ENCODE data around the gene PAXIP1. TPM values are rescaled to one million over a fixed set of nuclear protein-coding genes. Genes with fewer than 3 reads are reported as not detected.

Gene PAXIP1
- total and polyA plus RNA-seq, 7 donors = 4.2 to 13.6 (median 9.2) TPM

DNA sequence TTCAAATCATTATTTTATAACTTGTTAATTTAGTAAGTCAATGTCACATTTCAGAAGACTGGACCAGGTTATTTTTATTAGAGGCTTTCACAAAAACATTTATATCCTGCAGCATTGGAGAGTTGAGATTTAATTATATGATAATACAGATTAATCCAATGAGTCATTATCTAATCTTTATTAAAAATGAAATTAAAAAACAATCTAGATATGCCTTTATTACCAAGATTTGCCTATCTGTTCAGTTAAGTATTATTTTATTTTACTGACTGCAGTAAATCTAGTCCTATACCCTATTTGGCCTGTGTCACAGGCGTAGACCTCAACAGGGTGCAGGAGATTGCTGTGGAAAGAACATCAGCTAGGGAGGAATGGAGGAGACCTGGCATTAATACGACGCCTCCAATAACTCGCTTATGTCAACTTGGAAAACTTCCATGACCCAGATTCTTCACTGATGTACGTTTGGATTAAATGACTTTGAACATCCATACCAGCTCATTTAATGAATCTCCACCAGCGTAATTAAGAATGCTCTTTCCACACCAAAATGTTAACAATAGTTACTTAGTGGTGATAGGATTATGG lies 18.2 kb downstream of the PAXIP1 start:
- H3K4me1 ChIP-seq = peaks cover 0 to 13% (median 7%) of the 10 kb centered on the region in 4 donors
- 79 to 80% methylated on average over 6 of the region's 6 CpGs for WGBS, 2 donors
- no peaks in the 10 kb centered on the region for H3K9me3 ChIP-seq
- H3K27ac ChIP-seq = peak overlapping the region in 1 of 4 donors; percentile 25
- TF ChIP-seq EP300 (IDR thresholded peaks at IDR 0.05) = no peak
- no peak for TF ChIP-seq POLR2AphosphoS5 (IDR thresholded peaks at IDR 0.05)
- no peak for TF ChIP-seq POLR2A (IDR thresholded peaks at IDR 0.05)
- TF ChIP-seq CTCF (IDR thresholded peaks at IDR 0.05) = no peak
- DNase-seq = no peak
- no peak overlapping the region for H3K4me3 ChIP-seq
- H3K36me3 ChIP-seq = peaks cover 0 to 21% (median 0%) of the 10 kb centered on the region in 4 donors
- H3K27me3 ChIP-seq = no peaks in the 10 kb centered on the region
- intact Hi-C loops (cut with DNase I) = no loop called here

DNA sequence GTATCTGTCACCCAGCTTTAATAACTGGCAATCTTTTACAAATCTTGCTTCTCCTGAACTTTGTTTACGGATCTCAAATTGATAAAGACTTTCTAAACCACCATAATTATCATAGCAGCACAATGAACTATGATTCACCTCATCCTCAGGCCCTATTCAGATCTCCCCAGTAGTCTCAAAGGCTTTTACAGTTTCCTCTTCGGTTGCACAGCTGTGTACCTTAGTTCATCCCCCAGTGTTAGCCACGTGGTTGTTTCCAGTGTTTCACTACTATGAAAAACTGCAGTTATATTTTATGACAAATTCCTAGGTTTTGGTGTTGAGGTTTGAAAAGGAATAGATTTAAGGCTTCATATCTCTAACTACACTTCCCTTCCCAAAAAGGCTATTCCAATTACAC lies 24.9 kb downstream of the PAXIP1 start:
- H3K27ac ChIP-seq = no peak overlapping the region
- H3K27me3 ChIP-seq = no peaks in the 10 kb centered on the region
- DNase-seq = no peak
- intact Hi-C loops (cut with DNase I) = no loop called here
- TF ChIP-seq EP300 (IDR thresholded peaks at IDR 0.05) = no peak
- TF ChIP-seq POLR2A (IDR thresholded peaks at IDR 0.05) = no peak
- no peak for TF ChIP-seq CTCF (IDR thresholded peaks at IDR 0.05)
- TF ChIP-seq POLR2AphosphoS5 (IDR thresholded peaks at IDR 0.05) = no peak
- no peaks in the 10 kb centered on the region for H3K4me1 ChIP-seq
- WGBS, 2 donors = 82 to 87% methylated on average over 3 of the region's 3 CpGs
- H3K36me3 ChIP-seq = peaks cover 0 to 57% (median 4%) of the 10 kb centered on the region in 4 donors
- no peak overlapping the region for H3K4me3 ChIP-seq
- no peaks in the 10 kb centered on the region for H3K9me3 ChIP-seq

- 88 to 95% methylated on average over 6 of the region's 6 CpGs for WGBS, 2 donors
Observed at GRCh38 chr7:154977250-154977649, 25.7 kb downstream of the PAXIP1 start.

GRCh38 chr7:154976844-154977243 lies 26.1 kb downstream of the PAXIP1 start:
- H3K4me3 ChIP-seq = no peak overlapping the region
- 94 to 96% methylated on average over 4 of the region's 4 CpGs for WGBS, 2 donors
- H3K9me3 ChIP-seq = no peaks in the 10 kb centered on the region
- intact Hi-C loops (cut with DNase I) = no loop called here
- no peak overlapping the region for H3K27ac ChIP-seq
- TF ChIP-seq CTCF (IDR thresholded peaks at IDR 0.05) (no peak), POLR2AphosphoS5 (IDR thresholded peaks at IDR 0.05) (no peak), EP300 (IDR thresholded peaks at IDR 0.05) (no peak), POLR2A (IDR thresholded peaks at IDR 0.05) (no peak)
- no peaks in the 10 kb centered on the region for H3K27me3 ChIP-seq
- no peaks in the 10 kb centered on the region for H3K4me1 ChIP-seq
- peaks cover 0 to 50% (median 4%) of the 10 kb centered on the region in 4 donors for H3K36me3 ChIP-seq
- DNase-seq = no peak

More at GRCh38 chr7:154977250-154977649, 25.7 kb downstream of the PAXIP1 start:
- H3K36me3 ChIP-seq = peaks cover 0 to 54% (median 4%) of the 10 kb centered on the region in 4 donors
- DNase-seq = no peak
- H3K27me3 ChIP-seq = no peaks in the 10 kb centered on the region
- intact Hi-C loops (cut with DNase I) = no loop called here
- no peak overlapping the region for H3K4me3 ChIP-seq
- no peaks in the 10 kb centered on the region for H3K4me1 ChIP-seq
- no peaks in the 10 kb centered on the region for H3K9me3 ChIP-seq
- no peak overlapping the region for H3K27ac ChIP-seq
- TF ChIP-seq CTCF (IDR thresholded peaks at IDR 0.05) (no peak), POLR2AphosphoS5 (IDR thresholded peaks at IDR 0.05) (no peak), POLR2A (IDR thresholded peaks at IDR 0.05) (no peak), EP300 (IDR thresholded peaks at IDR 0.05) (no peak)

GRCh38 chr7:154975984-154976383 lies 26.9 kb downstream of the PAXIP1 start:
- no peak overlapping the region for H3K27ac ChIP-seq
- H3K36me3 ChIP-seq = peaks cover 0 to 50% (median 4%) of the 10 kb centered on the region in 4 donors
- H3K4me1 ChIP-seq = no peaks in the 10 kb centered on the region
- WGBS, 2 donors = 81 to 92% methylated on average over 7 of the region's 7 CpGs
- no peaks in the 10 kb centered on the region for H3K9me3 ChIP-seq
- no peak for DNase-seq
- no peak for TF ChIP-seq CTCF (IDR thresholded peaks at IDR 0.05)
- no peak for TF ChIP-seq POLR2AphosphoS5 (IDR thresholded peaks at IDR 0.05)
- no peak for TF ChIP-seq EP300 (IDR thresholded peaks at IDR 0.05)
- TF ChIP-seq POLR2A (IDR thresholded peaks at IDR 0.05) = no peak
- H3K4me3 ChIP-seq = no peak overlapping the region
- no peaks in the 10 kb centered on the region for H3K27me3 ChIP-seq
- intact Hi-C loops (cut with DNase I) = no loop called here

All from sigmoid colon (tissue), 7 donors.